Activated CD8-positive, alpha-beta memory T cell treated with anti-CD3 and anti-CD28 coated beads for 1 hour (primary cell): Measurements from ENCODE around the gene ZC3H4.

Experiments used
- DNase-seq, 2 donors: peaks; one replicate each; pipeline ENCODE4 v3.0.0-alpha.2; 2020; ENCODE audit warnings: low read depth in 1 of 2; ENCODE audit errors: extremely low read depth in 1 of 2

The ZC3H4 gene

DNA sequence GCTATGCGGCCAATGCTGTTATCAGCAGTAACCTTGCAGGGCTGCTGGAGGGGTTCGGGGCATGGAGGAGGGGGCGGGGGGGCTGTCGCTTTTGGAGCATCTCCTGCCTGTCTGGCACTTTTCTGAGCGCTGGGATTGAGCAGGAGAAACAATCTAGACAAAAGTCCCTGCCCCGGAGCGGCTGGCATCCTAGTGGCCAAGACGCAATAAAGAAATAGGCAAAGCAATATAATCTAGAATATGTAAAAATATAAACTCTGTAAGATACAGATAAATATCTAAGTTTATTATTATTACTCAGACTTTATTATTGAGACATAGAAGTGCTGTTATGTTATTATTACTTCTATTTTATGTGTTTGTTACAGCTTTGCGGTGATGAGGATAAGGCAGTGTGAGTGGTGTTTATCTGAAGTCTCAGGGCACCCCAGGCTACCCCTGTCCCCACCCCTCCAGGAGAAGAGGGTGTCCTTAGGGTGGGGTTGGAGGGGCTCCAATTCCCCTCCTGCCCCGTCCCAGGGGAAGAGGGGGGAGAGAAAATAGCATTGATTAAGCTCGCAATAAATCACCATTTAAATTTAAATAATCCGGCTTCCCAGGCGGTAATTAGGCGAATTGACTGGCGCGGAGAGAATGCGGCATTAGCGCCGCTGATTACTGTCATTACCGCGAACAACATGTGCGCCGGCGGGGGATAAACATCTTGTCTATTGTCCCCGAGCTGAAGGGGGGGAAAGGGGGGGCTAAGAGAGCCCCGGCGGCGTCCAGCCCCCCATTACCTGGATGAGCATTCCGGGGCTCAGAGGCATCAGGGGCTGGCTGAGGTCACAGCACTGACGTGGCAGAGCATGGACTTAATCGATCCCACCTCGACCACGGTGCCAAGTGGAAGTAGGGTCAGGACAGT is 90.8 kb downstream of the ZC3H4 start:
- DNase-seq, result no peak

DNA sequence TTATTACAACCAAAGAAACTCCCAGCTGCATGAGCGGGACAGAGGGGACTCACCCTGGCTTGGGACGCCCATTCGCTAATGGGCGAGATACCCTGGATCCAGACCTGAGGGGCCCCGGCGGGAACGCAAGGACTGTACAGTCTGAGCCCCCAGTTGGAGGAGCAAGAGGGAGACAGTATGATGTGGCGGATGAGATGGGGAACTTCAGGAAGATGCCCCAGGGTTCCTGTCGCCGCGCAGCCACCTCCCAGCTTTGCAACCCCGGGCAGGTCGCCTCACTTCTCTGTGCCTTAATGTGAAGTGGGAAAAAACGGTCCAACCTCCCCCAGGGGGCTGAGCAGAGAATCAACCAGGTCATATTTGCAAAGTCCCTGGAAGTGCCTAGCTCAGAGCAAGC is 91.4 kb downstream of the ZC3H4 start:
- no peak for DNase-seq

DNA sequence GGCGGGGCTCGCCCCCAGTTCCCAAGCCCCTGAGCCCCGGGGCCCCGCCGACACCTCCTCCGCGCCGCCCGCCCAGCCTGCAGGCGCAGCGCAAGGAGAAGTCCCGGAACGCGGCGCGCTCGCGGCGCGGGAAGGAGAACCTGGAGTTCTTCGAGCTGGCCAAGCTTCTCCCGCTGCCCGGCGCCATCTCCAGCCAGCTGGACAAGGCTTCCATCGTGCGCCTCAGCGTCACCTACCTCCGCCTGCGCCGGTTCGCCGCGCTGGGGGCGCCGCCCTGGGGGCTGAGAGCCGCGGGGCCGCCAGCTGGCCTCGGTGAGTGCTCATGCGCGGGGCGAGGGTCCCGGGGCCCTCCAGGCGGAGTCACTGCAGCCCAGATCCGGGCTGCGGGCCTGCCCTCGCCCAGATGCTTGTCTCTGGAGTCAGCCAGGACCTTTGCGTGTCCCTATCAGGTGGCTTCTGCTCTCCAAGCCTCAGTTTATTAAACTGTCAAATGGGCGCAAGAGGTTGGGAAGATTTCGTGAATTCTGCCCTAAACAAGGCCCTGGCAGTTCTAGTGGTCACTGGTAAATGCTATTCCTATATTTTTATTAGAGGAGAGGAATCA is 91.9 kb downstream of the ZC3H4 start:
- no peak for DNase-seq

- DNase-seq, result no peak
Measured at GRCh38 chr19:47020992-47021496, 92.5 kb downstream of the ZC3H4 start.

- no peak for DNase-seq
Measured at GRCh38 chr19:47020132-47020805, 93.3 kb downstream of the ZC3H4 start.

GRCh38 chr19:47019431-47020041 is 94.0 kb downstream of the ZC3H4 start, which contains the start of gene NPAS1:
TSS of gene NPAS1 (plus strand) at chr19:47019837. CDS start at chr19:47021048, 1,211 bp downstream.
- no peak for DNase-seq

DNA sequence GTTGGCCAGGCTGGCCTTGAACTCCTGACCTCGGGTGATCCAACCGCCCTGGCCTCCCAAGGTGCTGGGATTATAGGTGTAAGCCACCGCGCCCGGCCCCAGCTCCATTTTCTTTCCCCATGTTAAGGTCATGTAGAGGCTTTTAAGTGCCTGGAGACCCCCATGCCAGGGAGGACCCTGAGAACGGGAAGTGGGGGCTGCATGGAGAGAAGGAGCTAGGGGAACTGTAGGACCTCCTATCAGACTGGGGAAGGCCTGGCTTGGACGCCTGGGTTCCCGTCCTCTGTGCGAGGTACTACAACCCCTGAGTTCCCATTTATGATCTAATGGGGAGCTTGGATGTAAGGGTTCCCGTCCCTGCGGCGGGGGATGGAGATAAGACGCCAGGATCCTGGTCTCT is 94.7 kb downstream of the ZC3H4 start:
- no peak for DNase-seq
